Neural cell (in vitro differentiated cells): Measurements from ENCODE around the gene MMGT1.
"Not testable (repeated sequence)": the region's sequence is repeated elsewhere in the genome, so short reads cannot be mapped to it uniquely, and the experiment has no call there.

Source experiments
- EP300 ChIP-seq: fragments of 450-650 bp; conservative IDR thresholded peaks from 2 replicates; pipeline ENCODE4 v1.6.1; 2014; ENCODE audit warnings: antibody characterized with exemption, mild to moderate bottlenecking, moderate library complexity; ENCODE audit not compliant: poor library complexity, severe bottlenecking
- POLR2AphosphoS5 ChIP-seq: IDR thresholded peaks from 2 replicates; pipeline ENCODE4 v1.6.1; 2012
- TF ChIP-seq, protein P1 (sequence below): fragments of 450-650 bp; IDR thresholded peaks from 2 replicates; pipeline ENCODE4 v1.5.1; 2014; ENCODE audit warnings: antibody characterized with exemption, mild to moderate bottlenecking, moderate library complexity; ENCODE audit not compliant: poor library complexity, severe bottlenecking

DNA sequence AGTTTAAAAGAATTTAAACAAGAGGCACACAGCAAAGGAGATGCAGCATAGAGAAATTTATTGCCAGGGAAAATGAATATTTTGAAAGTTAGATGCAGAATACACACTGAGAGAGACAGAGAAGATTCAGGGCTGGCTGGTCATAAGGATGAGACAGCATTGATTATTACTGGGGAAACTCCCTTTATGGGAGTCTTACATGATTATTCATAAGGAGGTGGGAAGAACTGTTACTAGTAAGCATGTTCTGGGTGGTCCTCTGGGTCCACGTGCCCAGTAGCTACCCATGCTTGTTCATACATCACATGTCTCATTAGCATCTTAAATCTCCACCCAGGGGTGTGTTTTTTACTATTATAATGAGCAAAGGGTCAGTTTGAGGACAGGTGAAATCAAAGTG lies 53.3 kb downstream of the MMGT1 start:
- TF ChIP-seq, protein P1, sequence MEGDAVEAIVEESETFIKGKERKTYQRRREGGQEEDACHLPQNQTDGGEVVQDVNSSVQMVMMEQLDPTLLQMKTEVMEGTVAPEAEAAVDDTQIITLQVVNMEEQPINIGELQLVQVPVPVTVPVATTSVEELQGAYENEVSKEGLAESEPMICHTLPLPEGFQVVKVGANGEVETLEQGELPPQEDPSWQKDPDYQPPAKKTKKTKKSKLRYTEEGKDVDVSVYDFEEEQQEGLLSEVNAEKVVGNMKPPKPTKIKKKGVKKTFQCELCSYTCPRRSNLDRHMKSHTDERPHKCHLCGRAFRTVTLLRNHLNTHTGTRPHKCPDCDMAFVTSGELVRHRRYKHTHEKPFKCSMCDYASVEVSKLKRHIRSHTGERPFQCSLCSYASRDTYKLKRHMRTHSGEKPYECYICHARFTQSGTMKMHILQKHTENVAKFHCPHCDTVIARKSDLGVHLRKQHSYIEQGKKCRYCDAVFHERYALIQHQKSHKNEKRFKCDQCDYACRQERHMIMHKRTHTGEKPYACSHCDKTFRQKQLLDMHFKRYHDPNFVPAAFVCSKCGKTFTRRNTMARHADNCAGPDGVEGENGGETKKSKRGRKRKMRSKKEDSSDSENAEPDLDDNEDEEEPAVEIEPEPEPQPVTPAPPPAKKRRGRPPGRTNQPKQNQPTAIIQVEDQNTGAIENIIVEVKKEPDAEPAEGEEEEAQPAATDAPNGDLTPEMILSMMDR = not testable (repeated sequence)
- TF ChIP-seq EP300, POLR2AphosphoS5: not testable (repeated sequence)
